ENCODE measurements around the gene PPA1. TPM values are rescaled to one million over a fixed set of nuclear protein-coding genes. Genes with fewer than 3 reads are reported as not detected.
"Not testable (repeated sequence)": the region's sequence is repeated elsewhere in the genome, so short reads cannot be mapped to it uniquely, and the experiment has no call there.

PPA1 gene
- total RNA-seq, 1 donor from 2014 or later: 82.4 TPM

GRCh38 chr10:70162892-70163201 lies 70.4 kb downstream of the PPA1 start:
- H3K27ac Mint-ChIP-seq (ENCODE audit: unreplicated experiment): no peak overlapping the region
- H3K27me3 Mint-ChIP-seq (ENCODE audit: unreplicated experiment): no peaks in the 10 kb centered on the region
- H3K36me3 Mint-ChIP-seq (ENCODE audit: unreplicated experiment): no peaks in the 10 kb centered on the region
- H3K4me1 Mint-ChIP-seq (ENCODE audit: low read depth, unreplicated experiment): peaks cover 12% of the 10 kb centered on the region
- no peak overlapping the region for H3K4me3 Mint-ChIP-seq (ENCODE audit: unreplicated experiment)
- TF ChIP-seq, protein P1, sequence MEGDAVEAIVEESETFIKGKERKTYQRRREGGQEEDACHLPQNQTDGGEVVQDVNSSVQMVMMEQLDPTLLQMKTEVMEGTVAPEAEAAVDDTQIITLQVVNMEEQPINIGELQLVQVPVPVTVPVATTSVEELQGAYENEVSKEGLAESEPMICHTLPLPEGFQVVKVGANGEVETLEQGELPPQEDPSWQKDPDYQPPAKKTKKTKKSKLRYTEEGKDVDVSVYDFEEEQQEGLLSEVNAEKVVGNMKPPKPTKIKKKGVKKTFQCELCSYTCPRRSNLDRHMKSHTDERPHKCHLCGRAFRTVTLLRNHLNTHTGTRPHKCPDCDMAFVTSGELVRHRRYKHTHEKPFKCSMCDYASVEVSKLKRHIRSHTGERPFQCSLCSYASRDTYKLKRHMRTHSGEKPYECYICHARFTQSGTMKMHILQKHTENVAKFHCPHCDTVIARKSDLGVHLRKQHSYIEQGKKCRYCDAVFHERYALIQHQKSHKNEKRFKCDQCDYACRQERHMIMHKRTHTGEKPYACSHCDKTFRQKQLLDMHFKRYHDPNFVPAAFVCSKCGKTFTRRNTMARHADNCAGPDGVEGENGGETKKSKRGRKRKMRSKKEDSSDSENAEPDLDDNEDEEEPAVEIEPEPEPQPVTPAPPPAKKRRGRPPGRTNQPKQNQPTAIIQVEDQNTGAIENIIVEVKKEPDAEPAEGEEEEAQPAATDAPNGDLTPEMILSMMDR (IDR thresholded peaks at IDR 0.05; ENCODE audit: partially characterized antibody, unreplicated experiment): no peak
- no peaks in the 10 kb centered on the region for H3K9me3 Mint-ChIP-seq (ENCODE audit: unreplicated experiment)
- no peak for DNase-seq

DNA sequence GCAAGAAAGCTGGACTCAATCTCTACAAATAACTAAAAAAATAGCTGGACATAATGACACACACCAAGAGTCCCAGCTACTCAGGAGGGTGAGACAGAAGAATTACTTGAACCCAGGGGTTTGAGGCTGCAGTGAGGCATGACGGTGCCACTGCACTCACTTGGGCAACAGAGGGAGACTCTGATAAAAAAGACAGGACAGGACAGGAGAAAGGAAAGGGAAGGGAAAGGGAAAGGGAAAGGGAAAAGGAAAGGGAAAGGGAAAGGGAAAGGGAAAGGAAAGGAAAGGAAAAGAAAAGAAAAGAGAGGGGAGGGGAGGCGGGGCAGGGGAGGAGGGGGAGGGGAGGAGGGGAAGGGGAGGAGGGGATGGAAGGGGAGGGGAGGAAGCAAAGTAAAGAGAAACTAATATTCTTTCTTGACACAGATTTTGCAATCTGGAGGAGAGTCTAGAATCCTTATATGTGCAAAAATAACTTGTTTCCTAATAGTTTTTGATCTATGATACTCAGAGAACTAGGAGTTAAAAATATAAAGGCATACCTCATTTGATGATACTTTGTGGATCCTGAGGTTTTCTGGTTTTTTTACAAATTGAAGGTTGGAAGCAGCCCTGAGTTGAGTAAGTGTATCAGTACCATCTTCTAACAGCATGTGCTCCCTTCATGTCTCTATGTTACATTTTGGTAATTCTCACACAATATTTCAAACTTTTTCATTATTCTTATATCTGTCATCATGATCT lies 70.9 kb downstream of the PPA1 start:
- no peak overlapping the region for H3K4me3 Mint-ChIP-seq (ENCODE audit: unreplicated experiment)
- TF ChIP-seq, protein P1 (IDR thresholded peaks at IDR 0.05; ENCODE audit: partially characterized antibody, unreplicated experiment): no peak
- no peaks in the 10 kb centered on the region for H3K9me3 Mint-ChIP-seq (ENCODE audit: unreplicated experiment)
- H3K4me1 Mint-ChIP-seq (ENCODE audit: low read depth, unreplicated experiment): peaks cover 12% of the 10 kb centered on the region
- no peak overlapping the region for H3K27ac Mint-ChIP-seq (ENCODE audit: unreplicated experiment)
- no peaks in the 10 kb centered on the region for H3K36me3 Mint-ChIP-seq (ENCODE audit: unreplicated experiment)
- no peaks in the 10 kb centered on the region for H3K27me3 Mint-ChIP-seq (ENCODE audit: unreplicated experiment)
- DNase-seq: no peak

DNA sequence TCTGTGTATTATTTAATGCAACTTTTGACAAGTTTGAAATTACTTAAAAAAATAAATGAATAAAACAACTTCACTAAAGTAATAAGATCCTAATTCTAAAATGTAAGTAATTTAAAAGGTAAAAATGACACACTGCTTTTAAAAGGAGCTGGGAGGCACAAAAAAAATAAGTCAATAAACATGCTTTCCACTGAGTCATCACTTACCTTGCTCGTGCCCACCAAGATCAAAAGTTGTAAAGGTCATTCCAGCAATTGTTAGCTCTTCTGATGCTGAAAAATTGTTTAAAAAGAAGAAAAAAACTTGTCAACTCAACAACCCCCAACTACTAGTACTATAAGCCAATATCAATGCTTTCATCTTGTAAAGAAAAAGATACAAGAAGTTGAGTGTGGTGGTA lies 72.4 kb downstream of the PPA1 start:
- no peak overlapping the region for H3K4me3 Mint-ChIP-seq (ENCODE audit: unreplicated experiment)
- H3K36me3 Mint-ChIP-seq (ENCODE audit: unreplicated experiment): peaks cover 4% of the 10 kb centered on the region
- no peak for DNase-seq
- TF ChIP-seq, protein P1 (IDR thresholded peaks at IDR 0.05; ENCODE audit: partially characterized antibody, unreplicated experiment): no peak
- no peak overlapping the region for H3K27ac Mint-ChIP-seq (ENCODE audit: unreplicated experiment)
- no peaks in the 10 kb centered on the region for H3K27me3 Mint-ChIP-seq (ENCODE audit: unreplicated experiment)
- peaks cover 2% of the 10 kb centered on the region for H3K9me3 Mint-ChIP-seq (ENCODE audit: unreplicated experiment)
- H3K4me1 Mint-ChIP-seq (ENCODE audit: low read depth, unreplicated experiment): peaks cover 9% of the 10 kb centered on the region

DNA sequence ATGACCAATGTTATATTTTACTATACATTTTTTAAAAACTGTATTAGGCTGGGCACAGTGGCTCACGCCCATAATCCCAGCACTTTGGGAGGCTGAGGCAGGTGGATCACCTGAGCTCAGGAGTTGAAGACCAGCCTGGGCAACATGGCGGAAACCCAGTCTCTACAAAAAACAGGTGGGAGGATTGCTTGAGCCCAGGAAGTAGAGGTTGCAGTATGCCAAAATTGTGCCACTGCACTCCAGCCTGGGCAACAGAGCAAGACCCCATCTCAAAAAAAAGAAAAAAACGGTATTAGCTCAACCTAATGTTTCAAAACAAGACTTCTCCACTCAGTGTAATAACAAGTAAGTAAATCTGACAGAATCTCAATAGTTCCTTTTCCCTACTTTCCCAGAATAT lies 73.9 kb downstream of the PPA1 start:
- not testable (repeated sequence) for H3K4me3 Mint-ChIP-seq (ENCODE audit: unreplicated experiment); DNase-seq; H3K9me3 Mint-ChIP-seq (ENCODE audit: unreplicated experiment); H3K27me3 Mint-ChIP-seq (ENCODE audit: unreplicated experiment); H3K27ac Mint-ChIP-seq (ENCODE audit: unreplicated experiment); H3K36me3 Mint-ChIP-seq (ENCODE audit: unreplicated experiment)
- peaks cover 14% of the 10 kb centered on the region for H3K4me1 Mint-ChIP-seq (ENCODE audit: low read depth, unreplicated experiment)

GRCh38 chr10:70158113-70158512 lies 75.1 kb downstream of the PPA1 start:
- TF ChIP-seq, protein P1 (IDR thresholded peaks at IDR 0.05; ENCODE audit: partially characterized antibody, unreplicated experiment): no peak
- H3K4me3 Mint-ChIP-seq (ENCODE audit: unreplicated experiment): no peak overlapping the region
- H3K4me1 Mint-ChIP-seq (ENCODE audit: low read depth, unreplicated experiment): peaks cover 14% of the 10 kb centered on the region
- no peak for DNase-seq
- peaks cover 5% of the 10 kb centered on the region for H3K36me3 Mint-ChIP-seq (ENCODE audit: unreplicated experiment)
- no peaks in the 10 kb centered on the region for H3K27me3 Mint-ChIP-seq (ENCODE audit: unreplicated experiment)
- H3K27ac Mint-ChIP-seq (ENCODE audit: unreplicated experiment): no peak overlapping the region
- peaks cover 2% of the 10 kb centered on the region for H3K9me3 Mint-ChIP-seq (ENCODE audit: unreplicated experiment)

Measured in glutamatergic neuron (in vitro differentiated cells).